T47D (cell line): ENCODE results near the gene FAM131C.

Experiments used
- DNase-seq, 2 experiments: peaks; one replicate each; pipeline versions ENCODE4 v3.0.0 to v3.0.0-alpha.2; 2011 to 2012; ENCODE audit warnings: low read depth in 1 of 2, low spot score in 1 of 2
- JUND ChIP-seq: IDR thresholded peaks from 2 replicates; pipeline ENCODE4 v1.6.1; 2012; ENCODE audit warnings: low read depth
- in situ Hi-C: cut with HindIII; loops from 2 replicates; pipeline ENCODE4 v1.10.0; 2016; ENCODE audit warnings: low sequenced_read_pairs, low pct_unique_long_range_greater_than_20kb

FAM131C gene, protein sequence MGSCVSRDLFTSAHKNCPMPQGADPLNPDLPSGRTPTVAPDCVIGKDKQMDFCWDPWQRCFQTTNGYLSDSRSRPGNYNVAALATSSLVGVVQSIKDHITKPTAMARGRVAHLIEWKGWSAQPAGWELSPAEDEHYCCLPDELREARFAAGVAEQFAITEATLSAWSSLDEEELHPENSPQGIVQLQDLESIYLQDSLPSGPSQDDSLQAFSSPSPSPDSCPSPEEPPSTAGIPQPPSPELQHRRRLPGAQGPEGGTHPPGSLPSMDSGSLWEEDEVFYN

GRCh38 chr1:16073490-16074119, at the start of gene FAM131C:
Gene FAM131C (minus strand): TSS chr1:16073651. CDS start chr1:16073442, 209 bp downstream.
- in situ Hi-C loops, result no loop called here
- peak; percentile 47 for DNase-seq

DNA sequence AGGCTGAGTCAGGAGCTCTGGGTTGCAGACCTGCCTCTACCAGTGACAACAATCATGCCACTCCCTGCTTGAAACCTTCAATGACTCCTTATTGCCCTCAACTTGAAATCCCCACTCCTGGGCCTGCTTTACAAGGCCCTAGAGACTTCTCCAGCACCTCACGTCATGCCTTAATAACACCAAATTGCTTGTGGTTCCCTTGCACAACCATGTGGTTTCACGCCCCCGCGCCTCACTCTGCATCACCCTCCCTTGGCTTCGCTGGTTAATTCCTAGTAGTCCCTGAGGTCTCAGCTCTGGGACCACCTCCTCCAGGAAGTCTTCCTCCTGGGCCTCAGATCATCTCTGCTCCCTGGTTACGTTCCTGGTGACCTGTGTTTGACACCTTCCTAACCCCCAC, 49.5 kb upstream of the FAM131C start:
- TF ChIP-seq JUND, result no peak
- no peak for DNase-seq
- in situ Hi-C loops, result no loop called here

More at GRCh38 chr1:16073490-16074119, at the start of gene FAM131C:
- TF ChIP-seq JUND, result no peak

DNA sequence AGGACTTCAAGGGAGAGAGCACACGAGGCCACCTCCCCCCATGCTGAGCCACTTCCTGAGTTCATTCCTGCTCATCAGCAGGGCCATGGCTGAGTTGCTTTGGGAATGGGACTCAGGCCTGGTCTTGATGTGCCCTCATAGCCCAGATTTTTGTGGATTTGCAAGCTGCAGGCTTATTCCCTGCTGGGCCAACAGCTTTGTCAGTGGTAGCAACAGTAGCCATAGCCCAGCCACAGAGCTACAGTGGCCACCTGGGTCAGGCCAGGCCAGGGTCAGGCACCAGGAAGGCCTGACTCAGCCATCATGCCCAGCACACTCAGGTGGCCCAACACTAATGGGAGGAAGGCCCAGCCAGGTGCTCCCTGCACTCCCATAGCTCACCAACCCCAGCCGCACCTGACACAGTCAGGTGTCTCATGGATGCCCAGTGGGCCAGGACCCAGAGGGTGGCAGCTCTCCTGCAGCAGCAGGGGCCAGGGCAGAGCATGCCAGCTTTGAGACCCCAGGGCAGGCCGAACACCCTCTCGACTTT, 49.0 kb upstream of the FAM131C start:
- no peak for TF ChIP-seq JUND
- in situ Hi-C loops, result no loop called here
- no peak for DNase-seq

DNA sequence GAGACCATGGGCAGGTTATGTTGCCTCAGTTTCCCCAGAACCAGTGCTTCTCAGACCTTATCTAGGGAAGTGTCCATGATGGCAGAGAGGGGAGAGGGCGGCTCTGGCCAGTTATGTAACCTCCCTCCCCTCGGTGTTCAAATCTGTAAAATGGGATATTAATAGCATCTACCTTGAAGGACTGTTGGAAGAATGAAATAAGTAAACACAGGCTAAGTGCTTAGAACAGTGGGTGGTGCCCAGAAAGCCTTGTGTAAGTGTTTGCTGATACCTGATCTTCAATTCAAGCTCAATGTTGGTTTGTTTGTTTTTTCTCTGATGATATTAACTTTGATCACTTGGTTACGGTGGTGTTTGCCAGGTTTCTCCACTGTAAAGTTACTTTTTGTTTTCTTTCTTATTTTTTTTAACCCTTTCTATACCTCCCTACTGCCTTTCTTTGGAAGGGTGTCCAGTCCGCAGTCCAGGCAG, 47.5 kb upstream of the FAM131C start:
- in situ Hi-C loops, result no loop called here
- DNase-seq, result peak in 1 of 2 experiments; percentile 55
- TF ChIP-seq JUND, result no peak

DNA sequence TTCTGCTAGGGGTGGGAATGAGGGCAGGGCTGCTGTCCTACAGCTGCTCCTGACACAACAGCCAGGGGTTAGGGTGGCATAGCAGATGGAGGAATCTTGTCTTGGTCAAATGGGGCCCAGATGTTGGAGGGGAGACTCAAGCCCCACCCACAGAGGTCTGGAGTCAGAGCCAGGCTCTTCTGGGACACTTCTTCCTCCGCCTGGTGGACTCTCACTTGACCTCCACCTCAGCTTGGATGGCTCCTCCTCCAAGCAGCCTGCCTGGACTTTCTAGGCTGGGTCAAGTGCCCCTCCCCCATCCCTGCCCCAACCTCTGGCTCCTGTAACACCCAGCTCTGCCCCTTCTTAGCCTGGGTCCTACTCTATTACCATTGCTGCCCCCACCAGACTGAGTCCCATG, 47.0 kb upstream of the FAM131C start:
- in situ Hi-C loops, result no loop called here
- TF ChIP-seq JUND, result no peak

DNA sequence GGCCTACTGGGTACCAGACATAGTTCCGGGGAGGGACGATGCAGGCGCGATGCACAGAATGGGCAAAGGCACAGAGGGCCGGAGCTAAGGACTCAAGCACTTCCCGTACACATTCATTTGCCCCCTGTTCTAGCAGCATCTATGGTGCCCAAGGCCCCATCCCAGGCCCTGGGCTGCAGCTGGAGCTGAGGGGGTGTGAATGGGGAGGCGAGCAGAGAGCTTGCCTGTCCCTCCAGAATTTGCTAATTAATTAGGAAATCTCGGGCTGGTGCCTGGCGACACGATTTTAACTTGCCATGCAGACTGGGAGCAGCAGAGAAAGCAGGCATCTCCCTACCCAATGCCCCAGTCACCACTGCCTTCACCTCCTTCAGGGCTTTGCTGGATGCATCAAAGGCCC, 46.5 kb upstream of the FAM131C start:
- in situ Hi-C loops, result no loop called here
- DNase-seq, result no peak

More for the DNA sequence above, 47.0 kb upstream of the FAM131C start:
- no peak for DNase-seq

GRCh38 chr1:16119504-16119903, 46.1 kb upstream of the FAM131C start:
- DNase-seq, result no peak
- TF ChIP-seq JUND, result no peak
- in situ Hi-C loops, result no loop called here

More for the DNA sequence above, 46.5 kb upstream of the FAM131C start:
- TF ChIP-seq JUND, result no peak

DNA sequence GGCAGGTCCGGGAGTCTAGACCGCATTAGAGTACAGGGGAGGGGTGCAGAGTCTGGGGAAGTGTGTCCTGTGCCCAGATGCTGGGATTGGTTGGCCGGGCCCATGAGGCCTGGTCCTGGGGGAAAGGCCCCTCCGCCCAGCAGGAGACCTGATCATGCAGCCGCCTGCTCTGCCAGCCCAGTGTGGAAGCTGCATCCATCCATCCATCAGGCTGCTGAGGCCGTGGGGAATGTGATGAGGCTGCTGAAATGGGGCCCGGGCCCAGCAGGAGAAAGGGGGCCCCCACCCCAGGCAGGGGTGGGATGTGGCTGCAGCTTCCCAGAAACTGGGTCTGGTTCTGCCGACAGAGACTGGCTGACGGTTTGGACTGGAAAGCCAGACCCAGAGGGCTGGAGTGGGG, 45.3 kb upstream of the FAM131C start:
- no peak for DNase-seq
- in situ Hi-C loops, result no loop called here
- TF ChIP-seq JUND, result no peak

- no peak for DNase-seq
- no peak for TF ChIP-seq JUND
- in situ Hi-C loops, result no loop called here
Observed at GRCh38 chr1:16117936-16118335, 44.5 kb upstream of the FAM131C start.

DNA sequence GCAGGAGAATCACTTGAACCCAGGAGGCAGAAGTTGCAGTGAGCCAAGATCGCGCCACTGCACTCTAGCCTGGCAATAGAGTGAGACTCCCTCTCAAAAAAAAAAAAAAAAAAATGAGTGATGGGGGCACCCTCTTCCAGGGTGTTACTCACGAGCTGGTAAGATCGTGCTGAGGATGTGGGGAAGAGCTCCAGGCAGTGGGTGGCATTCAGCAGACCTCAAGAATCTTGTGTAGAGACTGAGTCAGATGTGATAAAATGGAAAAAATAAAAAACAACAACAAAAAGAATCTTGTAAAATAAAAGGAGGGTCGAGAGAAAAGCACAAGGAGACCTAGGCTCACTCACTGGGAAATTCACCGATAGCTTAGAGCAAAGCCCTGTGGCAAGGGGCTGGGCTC, 43.9 kb upstream of the FAM131C start:
- no peak for DNase-seq
- in situ Hi-C loops, result no loop called here
- TF ChIP-seq JUND, result no peak

GRCh38 chr1:16116625-16117024, 43.2 kb upstream of the FAM131C start:
- in situ Hi-C loops, result no loop called here

GRCh38 chr1:16116002-16116401, 42.6 kb upstream of the FAM131C start:
- in situ Hi-C loops, result no loop called here
- no peak for TF ChIP-seq JUND

More at GRCh38 chr1:16116625-16117024, 43.2 kb upstream of the FAM131C start:
- no peak for DNase-seq
- TF ChIP-seq JUND, result no peak

GRCh38 chr1:16115468-16115983, 42.1 kb upstream of the FAM131C start:
- no peak for TF ChIP-seq JUND
- in situ Hi-C loops, result no loop called here
- no peak for DNase-seq

More at GRCh38 chr1:16116002-16116401, 42.6 kb upstream of the FAM131C start:
- DNase-seq, result no peak
